ENCODE data around the gene SHB.

- TF ChIP-seq CTCF (IDR thresholded peaks at IDR 0.05 in 8 of 11, conservative IDR thresholded peaks at IDR 0.05 in 3 of 11): no peak
- no peak for TF ChIP-seq POLR2A (IDR thresholded peaks at IDR 0.05)
- no peak for TF ChIP-seq POLR2AphosphoS5 (IDR thresholded peaks at IDR 0.05)
These were observed 5.5 kb upstream of the SHB start for GRCh38 chr9:38074441-38074961.
